KBM-7 (cell line): ENCODE results near the gene TNPO1.
"Not testable (repeated sequence)": the region's sequence is repeated elsewhere in the genome, so short reads cannot be mapped to it uniquely, and the experiment has no call there.

ENCODE experiments used
- DNase-seq: peaks from one replicate; pipeline ENCODE4 v3.0.0-alpha.2; 2015
- in situ Hi-C: fragments of 300-500 bp; cut with MboI; formaldehyde crosslinking; loops from 2 replicates; pipeline ENCODE4 v1.14.3; 2020; ENCODE audit warnings: low sequenced_read_pairs, low pct_unique_long_range_greater_than_20kb, mixed read lengths

Gene TNPO1

DNA sequence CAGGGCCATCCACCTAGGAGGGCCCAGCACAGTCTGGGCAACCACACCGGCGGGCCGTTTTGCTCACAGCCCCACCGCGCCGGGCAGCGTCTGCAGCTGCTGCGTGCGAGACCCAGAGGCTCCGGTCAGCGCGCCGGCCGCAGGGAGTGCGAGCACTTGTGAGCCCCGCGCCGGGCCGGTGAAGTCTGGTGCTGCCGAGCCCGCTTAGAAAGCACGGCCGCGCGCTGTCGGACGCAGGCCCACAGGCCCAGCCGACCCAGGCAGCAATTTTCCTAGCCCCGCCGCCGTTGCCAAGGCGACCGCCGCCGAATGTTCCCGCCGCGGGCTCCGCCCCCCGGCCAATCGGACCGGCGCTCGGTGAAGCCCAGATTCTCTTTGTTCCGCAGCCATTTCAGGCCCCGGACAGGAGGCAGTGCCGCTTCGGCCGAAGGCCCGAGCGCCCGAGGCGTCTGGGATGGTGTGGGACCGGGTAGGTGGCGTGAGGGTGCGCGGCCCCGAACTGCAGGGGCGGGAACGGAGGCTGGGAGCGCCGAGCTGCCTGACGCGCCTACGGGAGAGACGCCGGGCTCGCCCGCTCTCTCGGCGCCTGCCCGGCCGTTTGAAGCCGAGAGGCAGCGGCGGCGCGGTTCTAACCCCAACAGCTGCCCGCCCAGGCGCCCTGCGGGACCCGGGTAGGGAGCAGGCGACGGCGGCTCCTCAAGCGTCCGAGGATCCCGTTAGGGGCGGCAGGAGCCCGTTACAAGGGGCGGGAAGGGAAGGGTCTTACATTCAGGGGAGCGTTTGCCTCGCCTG lies at the start of gene TNPO1:
Gene TNPO1, plus strand, starts transcription at position 378 of the 792 bp plus-strand sequence. Its CDS starts 77 bp downstream, at position 455.
- in situ Hi-C loops, result no loop called here

DNA sequence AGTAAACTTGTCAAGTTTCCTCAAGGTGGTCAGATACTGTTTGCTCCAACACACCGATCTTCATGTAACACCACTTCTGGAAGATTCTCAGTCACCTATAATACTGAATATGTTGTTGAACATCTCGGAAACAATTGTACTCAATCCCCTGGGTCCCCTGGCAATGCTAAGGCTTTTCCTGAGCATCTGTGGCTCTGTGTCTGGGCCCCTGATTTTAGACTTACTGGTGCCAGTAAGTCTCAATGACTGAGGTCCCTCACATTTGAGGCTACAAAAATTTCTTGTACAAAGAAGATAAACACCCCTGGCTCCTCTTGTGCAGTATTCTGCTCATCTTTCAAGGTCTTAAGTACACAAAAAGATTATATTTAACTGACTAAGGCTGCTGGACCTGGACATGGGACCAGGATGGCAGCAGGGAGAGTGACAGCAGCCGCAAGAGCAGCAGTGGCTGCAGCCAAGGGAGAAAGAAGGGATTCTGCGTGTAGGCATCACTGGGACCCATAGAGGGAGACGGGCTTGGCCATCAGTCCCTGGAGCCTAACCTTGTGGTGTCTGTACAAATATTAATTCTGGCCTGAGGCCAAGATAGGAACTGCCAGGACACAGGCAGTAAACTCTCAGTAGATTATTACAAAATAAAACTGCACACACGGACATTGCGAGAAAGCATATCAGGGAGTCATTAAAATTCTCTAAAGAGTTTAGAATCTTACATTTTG lies 49.0 kb upstream of the TNPO1 start:
- in situ Hi-C loops, result no loop called here
- no peak for DNase-seq

More for the DNA sequence above, at the start of gene TNPO1:
- DNase-seq, result peak; percentile 93

DNA sequence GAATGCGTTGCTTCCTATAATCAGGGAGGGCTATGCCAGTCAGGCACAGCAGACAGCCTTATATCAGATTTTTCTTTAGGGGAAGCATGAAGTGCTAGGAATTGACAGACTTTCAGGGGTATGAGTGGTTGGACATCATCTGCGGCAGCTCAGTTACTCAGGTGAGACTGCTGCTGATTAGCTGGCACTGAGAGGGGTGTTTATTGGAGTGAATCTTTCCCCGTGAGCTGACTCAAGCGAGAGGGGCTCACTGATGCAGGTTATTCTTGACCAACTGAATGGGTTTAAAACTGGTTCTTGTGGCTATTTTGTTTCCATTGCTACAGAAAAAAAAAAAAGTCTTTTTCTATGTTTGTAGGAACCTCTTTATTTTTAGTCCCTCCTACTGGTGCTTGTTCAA lies 46.2 kb upstream of the TNPO1 start:
- in situ Hi-C loops, result no loop called here
- DNase-seq, result no peak

DNA sequence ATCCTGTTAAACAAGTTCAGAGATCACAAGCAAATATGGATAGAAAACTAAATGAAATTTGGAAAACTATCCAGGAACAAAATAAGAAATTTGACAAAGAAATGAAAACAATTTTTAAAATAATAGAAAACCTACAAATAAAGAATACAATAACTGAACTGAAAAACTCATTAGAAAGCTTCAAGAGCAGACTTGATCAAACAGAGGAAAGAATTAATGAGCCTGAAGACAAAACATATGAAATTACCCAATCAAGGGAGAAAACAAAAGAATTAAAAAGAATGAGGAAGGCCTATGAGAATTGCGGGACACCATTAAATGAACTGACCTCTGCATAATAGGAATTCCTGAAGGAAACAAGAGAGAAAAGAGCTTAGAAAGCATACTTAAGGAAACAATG lies 39.8 kb upstream of the TNPO1 start:
- in situ Hi-C loops, result no loop called here
- DNase-seq, result no peak

DNA sequence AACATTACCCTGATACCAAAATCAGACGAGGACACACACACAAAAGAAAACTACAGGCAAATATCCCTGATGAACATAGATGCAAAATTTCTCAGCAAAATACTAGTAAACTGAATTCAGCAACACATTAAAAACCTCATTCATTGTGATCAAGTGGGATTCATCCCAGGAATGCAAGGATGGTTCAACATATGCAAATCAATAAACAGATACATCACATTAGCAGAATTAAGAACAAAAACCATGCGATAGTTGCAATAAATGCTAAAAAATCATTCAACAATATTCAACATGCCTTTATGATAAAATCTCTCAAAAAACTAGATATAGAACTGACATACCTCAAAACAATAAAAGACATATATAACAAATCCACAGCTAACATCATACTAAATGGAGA lies 36.9 kb upstream of the TNPO1 start:
- DNase-seq, result no peak
- in situ Hi-C loops, result no loop called here

DNA sequence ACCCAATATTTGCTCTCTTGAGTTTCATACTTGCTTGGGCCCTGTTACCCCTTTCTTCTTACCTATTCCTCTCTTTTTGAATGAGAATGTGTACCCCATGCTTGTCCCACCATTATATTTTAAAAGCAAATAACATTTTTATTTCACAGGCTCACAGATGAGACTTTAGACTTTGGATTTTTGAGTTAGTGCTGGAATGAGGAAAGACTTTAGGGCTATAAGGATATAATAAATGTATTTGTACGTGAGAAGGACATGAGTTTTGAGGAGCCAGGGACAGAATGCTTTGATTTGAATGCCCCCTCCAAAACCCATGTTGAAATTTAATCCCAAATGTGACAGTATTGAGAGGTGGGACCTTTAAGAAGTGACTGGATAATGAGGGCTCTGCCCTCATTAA lies 33.1 kb upstream of the TNPO1 start:
- no peak for DNase-seq
- in situ Hi-C loops, result no loop called here

DNA sequence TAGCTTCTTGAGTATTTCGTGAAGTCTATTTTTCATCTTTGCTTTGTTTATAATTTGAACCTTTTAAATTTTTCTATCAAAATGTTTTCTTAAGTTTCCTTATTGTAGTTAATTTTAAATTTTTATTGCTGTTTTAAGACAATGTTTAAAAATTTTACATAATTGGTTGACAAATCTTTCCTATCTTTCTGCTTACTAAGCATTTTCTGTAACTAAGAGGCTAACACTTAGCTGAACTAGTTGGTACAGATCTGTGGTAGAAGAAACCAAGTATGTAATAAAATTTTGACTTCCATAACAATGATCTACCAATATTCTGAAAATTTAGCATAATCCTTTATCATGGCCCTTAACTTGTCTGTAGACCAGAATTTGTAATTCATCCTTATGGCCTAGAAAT lies 32.3 kb upstream of the TNPO1 start:
- in situ Hi-C loops, result no loop called here
- no peak for DNase-seq

DNA sequence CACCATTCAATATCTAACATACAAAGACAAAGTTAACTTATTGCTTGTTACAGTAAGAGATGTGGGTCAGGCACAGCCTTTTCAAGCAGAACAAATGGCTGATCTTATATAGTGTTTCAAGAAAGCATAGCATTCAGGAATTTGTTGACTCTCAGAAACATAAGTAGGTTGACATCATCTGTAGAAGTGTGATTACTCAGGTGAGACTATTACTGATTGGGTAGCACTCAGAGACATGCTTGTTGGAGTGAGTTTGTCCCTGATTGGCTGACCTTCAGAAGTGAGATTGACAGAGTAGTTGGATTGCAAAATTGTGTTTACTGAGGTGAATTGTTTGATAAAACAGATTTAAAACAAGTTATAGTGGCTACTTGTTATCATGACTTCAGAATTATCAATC lies 30.7 kb upstream of the TNPO1 start:
- in situ Hi-C loops, result no loop called here
- DNase-seq, result no peak

DNA sequence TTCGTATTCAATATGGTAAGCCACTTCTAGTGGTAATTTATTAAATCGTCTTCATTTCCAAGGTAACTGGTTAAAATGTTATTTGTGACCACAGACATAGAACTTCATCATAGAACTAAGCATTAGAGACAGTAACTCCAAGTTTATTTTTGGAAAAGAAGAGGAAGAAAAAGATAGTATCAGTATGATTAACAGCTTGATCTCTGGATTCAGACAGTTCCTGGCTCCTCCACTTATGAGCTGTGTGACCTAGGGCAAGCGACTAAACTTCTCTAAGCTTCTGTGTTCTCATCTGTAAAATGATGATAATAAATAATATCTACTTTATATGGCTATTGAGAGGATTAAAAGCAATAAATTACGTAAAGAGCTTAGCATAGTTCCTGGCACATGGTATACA lies 29.8 kb upstream of the TNPO1 start:
- no peak for DNase-seq
- in situ Hi-C loops, result no loop called here

DNA sequence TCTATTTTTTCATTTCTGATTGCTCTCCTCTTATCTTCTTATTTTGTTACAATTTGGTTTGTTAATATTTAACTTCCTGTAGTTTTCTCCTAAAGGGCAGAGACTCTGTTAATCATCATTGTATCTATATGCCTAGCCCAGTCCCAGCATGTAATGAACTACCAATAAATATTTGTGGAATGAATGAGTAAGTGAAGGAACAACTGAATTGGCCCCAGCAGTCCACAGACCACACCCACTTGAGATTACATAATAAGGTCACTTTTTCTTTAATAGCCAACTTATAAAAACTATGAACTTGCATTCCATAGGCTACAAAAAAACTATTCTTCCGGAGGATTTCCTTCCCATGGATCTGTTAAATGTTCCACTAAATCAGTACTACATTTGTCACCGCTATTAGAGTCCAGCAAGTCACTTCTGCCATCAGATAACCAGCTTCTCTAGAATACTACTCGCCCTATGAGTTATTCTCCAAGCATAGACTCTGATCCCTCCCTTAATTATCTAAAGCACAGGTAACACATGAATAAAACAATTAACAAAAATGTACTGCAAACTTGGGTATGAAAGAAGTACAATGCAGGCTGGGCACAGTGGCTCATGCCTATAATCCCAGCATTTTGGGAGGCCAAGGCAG lies 27.5 kb upstream of the TNPO1 start:
- no peak for DNase-seq
- in situ Hi-C loops, result no loop called here

DNA sequence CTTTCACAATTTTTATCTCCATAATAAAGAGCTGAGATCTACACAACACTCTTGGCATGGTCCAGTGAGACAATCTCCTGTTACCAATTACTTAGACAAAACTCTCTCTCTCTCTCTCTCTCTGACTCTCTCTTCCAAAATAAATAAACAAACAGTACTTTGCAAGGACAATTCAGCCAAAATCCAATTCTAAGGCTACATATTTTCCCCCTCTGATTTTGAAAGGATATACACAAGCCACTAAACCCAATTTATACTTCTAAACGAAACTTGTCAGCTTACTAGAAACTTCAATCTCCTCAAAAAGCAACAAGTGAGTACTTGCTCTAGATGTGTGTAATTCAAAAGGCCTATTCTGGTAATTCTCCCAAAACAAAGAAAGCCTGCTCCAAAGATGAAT lies 26.3 kb upstream of the TNPO1 start:
- no peak for DNase-seq
- in situ Hi-C loops, result no loop called here

DNA sequence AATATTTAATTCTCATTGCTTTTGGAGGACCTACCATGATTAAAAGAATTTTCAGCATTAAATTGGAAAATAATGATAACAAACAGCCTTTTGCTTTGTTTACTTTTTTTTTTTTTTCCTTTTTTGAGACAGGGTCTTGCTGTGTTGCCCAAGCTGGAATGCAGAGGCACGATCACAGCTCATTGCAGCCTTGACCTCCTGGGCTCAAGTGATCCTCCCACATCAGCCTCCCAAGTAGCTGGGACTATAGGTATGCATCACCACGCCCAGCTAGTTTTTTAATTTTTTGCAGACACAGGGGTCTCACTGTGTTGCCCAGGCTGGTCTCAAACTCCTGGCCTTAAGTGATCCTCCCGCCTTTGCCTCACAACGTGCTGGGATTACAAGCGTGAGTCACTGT lies 23.8 kb upstream of the TNPO1 start:
- DNase-seq, in situ Hi-C loops: not testable (repeated sequence)

DNA sequence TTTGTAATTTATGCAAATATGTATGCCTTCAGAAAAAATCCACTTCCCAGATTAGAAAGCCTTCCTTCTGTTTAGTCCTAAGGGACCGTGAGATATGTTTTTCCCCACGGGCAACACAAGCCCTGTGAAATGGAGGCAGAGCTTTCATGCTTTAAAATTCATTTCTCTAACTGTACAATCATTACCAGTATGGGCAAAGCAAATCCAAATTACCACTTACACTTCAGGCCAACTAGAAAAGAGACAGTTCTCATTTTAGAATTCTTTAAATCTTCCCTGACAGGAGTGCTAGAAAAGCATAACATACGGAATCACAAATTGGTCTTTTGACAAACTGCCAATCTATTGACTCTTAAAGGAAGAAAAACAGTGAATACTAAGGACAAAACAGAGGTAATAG lies 20.5 kb upstream of the TNPO1 start:
- DNase-seq, result no peak
- in situ Hi-C loops, result no loop called here

DNA sequence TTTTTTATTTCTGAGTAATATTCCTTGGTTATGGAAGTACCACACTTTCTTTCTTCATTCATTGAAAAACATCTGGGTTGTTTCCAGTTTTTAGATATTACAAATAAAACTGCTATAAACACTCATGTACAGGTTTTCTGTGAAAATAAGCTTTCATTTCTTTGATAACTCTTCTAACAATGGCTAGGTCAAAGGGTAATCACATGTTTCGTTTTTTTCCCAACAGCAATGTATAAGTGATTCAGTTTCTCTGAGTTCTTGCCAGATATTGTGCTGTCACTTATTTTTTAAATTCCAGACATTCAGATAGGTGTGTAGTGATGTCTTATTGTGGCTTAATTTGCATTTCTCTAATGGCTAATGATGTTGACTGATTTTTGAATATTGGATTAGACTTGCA lies 16.7 kb upstream of the TNPO1 start:
- no peak for DNase-seq
- in situ Hi-C loops, result no loop called here

DNA sequence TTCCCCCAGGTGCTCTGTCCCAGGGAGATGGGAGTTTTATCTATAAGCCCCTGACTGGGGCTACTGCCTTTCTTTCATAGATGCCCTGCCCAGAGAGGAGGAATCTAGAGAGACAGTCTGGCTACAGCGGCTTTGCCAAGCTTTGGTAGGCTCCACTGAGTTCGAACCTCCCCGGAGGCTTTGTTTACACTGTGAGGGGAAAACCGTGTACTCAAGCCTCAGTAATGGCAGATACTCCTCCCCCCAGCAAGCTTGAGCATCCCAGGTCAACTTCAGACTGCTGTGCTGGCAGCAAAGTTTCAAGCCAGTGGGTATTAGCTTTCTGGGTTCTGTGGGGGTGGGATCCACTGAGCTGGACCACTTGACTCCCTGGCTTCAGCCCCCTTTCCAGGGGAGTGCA lies 7.8 kb upstream of the TNPO1 start:
- DNase-seq, in situ Hi-C loops: not testable (repeated sequence)

DNA sequence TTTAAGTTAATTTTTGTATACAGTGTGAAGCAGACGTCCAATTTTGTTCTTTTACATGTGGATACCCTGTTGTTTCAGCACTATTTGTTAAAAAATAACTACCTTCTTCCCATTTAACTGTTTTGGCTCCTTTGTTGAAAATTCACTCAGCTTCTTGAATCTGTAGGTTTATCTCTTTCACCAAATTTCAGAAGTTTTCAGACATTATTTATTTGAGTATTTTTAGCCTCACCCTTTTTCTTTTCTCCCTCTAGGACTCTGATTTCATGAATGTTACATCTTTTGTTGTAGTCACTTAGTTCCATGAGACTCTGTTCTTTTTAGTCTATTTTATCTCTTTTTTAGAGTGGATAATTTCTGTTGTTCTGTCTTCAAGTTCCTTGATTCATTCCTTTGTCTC lies 4.6 kb upstream of the TNPO1 start:
- in situ Hi-C loops, result no loop called here
- DNase-seq, result no peak

DNA sequence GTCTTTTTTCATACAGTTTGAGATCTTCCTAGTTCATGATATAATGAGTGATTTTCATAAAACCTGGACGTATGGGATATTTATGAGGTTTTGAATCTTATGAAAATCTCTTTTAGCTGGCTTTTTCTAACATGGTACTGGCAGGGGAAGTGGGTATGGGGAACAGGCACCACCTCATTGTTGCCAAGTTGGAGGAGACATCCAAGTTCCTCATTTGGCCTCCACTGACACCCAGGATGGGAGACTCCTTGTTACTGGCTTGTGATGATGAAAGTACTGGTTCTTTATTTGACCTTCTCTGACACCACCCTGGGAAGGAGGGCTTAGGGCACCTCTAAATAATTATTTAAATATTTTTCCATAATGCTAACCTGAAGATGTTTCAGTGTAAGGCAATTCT lies 4.0 kb upstream of the TNPO1 start:
- in situ Hi-C loops, result no loop called here
- DNase-seq, result no peak

DNA sequence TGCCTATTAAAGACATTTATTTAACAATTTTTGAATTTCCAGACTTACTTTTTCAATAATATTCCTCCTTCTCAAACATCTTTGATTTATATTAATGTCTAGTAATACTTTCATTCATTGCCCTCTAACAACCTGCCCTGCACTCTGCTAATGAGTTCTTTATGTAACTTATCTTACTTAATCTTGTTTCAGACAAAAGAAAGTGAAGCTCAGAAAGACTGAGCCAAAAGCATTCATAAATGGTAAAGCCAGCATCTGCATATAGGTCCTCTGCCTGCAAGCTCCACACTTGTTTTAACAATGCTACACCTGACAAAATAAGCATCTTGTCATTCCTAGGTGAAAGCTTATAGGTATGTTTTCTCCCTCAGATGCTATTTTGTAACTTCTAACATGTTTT lies 2.4 kb upstream of the TNPO1 start:
- in situ Hi-C loops, result no loop called here
- no peak for DNase-seq

DNA sequence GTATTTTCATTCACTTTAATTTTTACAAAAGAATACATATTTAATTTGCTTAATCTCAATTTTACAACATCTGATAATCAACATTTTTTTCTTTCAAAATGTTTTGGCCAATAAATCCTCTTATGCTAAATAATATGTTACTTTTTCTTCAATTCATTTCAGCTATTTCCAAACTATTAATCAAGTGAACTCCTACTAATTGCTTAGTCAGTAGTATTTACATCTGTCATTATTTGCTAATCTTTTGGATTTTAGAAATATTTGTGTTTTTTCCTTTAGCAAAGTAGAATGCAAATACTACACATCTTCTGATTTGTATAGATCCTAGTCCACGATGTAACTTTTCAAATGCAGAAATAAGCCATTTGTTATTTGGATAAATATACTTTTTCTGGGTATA lies 1.6 kb upstream of the TNPO1 start:
- DNase-seq, result no peak
- in situ Hi-C loops, result no loop called here

DNA sequence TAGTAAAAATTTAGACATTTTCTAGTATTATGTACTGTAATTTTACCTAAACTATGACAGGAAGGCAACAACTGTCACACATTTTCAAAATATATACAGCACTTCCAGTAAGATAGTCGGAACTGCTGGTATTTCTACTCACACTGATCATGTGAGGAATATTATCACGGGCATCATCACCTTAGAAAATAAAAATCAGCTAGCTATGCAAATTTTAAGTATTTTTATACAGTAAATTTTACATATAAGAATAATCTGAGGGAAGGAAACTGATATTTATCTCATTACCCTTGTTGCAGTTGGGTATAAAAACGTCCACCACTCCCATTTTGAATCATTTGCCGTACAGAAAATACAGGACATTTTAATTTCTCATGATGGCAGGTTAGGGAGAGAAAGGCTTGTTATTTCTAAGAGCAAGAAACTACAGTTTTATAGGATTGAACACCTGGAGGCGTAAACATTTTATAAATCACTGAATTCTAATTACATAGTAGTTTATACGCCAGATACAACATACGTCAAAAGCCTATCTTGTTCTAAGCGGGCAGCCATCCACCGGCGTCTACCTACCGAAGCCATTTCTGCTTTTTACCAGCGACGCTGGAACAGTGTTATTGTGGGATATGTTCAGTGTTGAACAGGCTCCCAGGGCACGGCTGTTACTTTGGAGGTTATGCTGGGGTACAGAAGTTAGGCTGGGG lies 729 bp upstream of the TNPO1 start:
- in situ Hi-C loops, result no loop called here
- DNase-seq, result no peak
